GM19035 (cell line): Measurements from ENCODE around the gene LMNTD2.
A peak's percentile ranks its signal among the peaks of the same experiment; 100 is the strongest.

ENCODE experiments used
- ATAC-seq: cut with Tn5 transposase; IDR thresholded peaks from one replicate; pipeline ENCODE4 v1.9.1; 2021; ENCODE audit not compliant: unreplicated experiment

The LMNTD2 gene

DNA sequence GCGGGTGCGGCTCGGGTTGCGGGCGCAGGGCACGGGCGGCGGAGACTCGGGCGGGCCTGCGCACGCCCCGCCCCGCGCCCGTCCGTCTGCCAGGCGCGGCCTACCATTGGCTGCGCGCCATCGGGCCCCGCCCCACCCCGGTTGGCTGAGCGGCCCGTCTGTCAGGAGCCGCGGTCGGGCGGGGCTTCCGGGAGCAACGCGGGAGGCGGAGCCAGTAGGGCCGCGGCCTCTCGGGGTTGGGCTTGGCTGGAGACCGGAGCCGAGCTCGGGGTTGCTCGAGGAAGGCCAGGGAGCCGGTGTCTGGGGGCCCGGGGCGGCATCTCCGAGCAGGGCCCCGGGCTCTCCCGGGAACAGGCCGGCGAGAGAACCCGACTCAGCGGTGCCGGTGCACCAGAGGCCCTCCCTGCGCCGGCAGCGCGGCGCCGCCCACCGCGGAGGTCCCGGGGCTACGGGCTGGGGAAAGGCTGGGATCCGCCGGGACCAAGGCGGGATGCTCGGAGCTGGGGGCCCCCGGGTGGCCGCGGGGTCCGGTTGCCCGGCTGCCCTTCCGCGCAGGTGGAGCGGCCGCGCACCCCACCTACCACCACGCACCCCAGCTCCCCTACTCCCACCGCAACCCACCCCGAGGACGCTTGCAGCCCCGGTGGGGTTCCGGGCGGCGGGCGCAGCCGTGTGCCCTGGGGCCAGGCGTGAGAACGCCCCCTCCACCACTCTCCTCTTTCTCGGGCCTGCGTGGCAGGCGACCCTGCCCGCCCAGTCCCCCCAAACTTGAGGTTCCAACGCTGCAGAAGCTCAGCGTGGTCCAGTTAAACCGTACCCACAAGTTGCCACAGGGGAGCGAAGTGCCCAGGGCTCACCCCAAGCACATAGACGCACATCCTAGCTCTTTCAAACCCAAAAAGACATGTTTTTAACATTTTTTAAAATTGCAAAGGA, 24.8 kb downstream of the LMNTD2 start, which contains the start of gene HRAS:
HRAS (minus strand) TSS at position 58 of the 936 bp plus-strand sequence.
- ATAC-seq: peak; percentile 68

DNA sequence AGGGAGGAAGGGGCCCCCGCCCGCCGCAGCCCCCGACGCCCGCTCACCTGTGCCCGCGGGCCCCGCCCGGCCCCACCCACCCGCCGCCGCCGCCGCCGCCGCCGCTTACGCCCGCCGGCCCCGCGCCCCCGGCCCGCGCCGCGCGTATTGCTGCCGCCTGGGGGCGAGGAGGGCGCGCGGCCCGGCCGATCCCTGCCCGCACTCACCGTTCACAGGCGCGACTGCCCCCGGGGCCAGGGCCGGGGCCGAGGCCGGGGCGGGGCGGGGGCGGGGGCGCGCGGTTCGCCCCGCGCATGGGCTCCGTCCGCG, 25.4 kb downstream of the LMNTD2 start:
- ATAC-seq: no peak

DNA sequence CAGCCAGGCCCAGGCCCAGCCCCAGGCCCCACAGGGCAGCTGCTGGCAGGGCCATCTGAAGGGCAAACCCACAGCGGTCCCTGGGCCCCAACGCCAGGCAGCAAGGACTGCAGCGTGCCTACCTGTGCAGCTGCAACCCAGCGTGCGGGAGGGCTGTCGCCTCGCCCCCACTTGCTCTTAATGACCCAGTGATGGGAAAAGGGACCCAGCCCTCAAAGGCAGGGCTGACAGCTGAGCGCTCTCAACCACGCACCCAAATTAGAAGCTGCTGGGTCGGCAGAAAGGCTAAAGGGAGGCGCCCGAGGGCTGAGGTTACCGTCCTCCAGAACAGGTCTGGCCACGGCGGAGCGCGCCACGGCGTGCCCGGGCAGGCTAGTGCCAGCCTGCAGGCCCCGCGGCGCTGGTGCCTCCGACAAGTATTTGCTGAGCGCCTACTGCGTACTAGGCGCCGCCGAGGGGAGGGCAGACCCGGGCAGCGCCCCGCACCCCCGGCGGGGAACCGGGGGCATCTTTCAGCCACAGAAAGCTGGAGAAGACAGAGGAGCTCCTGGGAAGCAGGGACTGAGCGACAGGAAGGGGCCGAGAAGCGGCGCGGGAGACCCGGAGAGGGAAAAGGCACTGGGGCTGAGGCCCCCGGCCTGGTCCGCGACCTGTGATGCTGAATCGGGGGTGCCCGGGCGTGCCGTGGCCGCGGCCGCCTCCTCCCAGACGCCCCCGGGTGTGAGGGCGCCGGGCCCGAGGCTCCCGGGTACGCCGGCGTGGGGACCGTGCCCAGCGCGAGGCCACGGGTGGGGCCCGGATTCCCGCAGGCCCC, 25.9 kb downstream of the LMNTD2 start:
- peak; percentile 1 for ATAC-seq

DNA sequence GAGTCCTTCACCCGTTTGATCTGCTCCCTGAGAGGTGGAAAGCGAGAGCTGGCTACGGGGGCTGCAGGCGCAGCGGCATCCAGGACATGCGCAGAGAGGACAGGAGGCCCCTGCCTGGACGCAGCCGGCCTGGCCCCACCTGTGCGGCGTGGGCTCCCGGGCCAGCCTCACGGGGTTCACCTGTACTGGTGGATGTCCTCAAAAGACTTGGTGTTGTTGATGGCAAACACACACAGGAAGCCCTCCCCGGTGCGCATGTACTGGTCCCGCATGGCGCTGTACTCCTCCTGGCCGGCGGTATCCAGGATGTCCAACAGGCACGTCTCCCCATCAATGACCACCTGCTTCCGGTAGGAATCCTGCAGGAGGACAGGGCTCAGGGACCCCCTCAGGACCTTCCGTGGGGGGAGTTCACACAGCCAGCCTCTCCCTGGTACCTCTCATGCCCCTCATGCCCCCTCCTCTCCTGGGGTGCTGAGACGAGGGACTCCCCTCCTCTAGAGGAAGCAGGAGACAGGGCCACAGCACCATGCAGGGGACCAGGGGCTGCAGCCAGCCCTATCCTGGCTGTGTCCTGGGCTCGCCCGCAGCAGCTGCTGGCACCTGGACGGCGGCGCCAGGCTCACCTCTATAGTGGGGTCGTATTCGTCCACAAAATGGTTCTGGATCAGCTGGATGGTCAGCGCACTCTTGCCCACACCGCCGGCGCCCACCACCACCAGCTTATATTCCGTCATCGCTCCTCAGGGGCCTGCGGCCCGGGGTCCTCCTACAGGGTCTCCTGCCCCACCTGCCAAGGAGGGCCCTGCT, 26.7 kb downstream of the LMNTD2 start:
- no peak for ATAC-seq

DNA sequence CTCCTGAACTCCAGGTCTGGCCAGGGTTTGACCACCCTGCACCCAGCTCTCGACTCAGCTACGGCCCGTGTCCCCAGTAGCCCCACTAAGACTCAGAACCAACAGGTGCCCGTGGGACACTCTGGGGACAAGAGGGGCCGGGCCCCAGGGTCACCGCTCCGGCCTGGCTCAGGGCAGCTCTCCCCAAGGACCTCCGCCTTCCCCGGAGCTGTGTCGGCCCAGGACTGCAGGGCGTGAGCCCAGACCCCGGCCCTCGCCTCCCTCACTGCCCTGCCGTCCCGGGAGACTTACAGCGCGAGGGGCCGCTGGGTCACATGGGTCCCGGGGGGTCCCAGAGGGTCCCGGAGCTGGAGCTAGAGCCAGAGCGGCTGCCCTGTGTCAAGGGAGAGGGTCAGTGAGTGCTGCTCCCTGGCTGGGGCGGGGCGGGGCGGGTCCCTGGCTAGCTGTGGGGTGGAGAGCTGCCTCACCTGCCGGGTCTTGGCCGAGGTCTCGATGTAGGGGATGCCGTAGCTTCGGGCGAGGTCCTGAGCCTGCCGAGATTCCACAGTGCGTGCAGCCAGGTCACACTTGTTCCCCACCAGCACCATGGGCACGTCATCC, 27.5 kb downstream of the LMNTD2 start:
- no peak for ATAC-seq

DNA sequence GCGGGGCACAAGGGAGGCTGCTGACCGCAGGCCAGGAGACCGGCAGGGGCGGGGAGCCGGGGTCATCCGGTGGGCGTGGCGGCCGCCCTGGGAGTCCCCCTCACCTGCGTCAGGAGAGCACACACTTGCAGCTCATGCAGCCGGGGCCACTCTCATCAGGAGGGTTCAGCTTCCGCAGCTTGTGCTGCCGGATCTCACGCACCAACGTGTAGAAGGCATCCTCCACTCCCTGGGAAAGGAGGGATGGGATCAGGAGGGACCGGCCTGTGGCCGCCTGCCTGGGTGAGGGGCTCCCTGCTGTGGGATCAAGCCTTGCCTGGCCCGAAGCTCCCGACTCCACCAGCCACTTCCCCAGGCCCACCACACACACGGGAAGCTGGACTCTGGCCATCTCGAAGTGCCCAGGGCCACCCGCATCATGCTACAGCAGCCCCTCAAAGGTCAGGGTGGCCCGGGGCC, 28.0 kb downstream of the LMNTD2 start:
- no peak for ATAC-seq

DNA sequence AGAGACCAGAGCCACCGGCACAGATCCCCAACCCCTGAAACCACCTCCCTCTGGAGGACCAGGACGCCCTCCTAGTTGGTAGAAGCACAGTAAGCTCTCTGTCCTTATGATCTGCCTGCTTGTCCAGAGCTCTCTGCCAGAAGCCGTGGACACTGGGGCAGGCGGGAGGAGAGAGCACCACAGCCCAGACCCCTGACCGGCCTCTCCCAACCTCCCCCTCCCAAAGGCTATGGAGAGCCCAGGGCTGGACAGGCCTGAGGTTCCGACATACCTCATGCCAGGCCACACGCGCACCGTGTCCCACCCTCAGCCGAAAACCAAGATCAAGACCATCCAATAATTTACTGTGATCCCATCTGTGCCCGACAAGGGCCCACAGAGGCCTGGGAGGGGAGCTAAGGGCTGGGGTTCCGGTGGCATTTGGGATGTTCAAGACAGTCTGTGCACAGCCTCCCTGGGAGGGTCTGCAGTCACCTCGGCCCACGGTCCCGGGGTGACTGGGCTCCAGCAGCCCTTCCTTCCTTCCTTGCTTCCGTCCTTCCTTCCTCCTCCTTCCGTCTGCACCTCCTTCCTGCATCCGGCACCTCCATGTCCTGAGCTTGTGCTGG, 28.5 kb downstream of the LMNTD2 start:
- ATAC-seq: no peak

DNA sequence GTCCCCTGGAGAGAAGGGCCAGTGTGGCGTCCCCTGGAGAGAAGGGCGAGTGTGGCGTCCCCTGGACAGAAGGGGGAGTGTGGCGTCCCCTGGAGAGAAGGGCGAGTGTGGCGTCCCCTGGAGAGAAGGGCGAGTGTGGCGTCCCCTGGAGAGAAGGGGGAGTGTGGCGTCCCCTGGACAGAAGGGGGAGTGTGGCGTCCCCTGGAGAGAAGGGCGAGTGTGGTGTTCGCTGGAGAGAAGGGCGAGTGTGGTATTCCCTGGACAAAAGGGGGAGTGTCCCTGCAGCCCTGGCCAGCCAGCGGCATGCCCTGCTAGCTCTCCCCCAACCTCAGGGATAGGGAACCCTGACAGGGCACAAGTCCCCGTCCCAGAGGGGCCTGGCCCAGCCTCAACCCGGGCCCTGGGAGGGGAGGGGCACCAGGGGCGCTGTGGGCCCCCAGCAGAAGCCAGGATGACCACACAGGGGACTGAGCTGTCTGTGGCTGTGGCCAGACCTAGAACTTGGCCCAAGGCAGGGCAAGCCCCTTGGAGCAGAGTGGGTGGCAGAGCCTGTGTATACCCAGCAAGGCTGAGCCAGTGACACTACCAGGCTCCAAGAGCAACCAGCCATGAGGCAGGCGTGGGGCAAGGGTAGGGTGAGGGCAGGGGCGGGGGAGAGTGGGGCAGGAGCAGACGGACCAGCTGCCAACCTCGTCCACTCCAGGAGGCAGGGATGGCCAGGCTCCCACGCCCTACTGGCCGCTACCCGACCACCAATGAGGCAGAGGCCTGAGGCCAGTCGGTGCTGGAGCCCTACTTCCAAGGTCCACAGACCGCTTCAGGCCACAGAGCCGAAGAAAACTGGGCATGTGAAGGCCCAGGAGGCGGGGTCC, 29.3 kb downstream of the LMNTD2 start:
- ATAC-seq: no peak

DNA sequence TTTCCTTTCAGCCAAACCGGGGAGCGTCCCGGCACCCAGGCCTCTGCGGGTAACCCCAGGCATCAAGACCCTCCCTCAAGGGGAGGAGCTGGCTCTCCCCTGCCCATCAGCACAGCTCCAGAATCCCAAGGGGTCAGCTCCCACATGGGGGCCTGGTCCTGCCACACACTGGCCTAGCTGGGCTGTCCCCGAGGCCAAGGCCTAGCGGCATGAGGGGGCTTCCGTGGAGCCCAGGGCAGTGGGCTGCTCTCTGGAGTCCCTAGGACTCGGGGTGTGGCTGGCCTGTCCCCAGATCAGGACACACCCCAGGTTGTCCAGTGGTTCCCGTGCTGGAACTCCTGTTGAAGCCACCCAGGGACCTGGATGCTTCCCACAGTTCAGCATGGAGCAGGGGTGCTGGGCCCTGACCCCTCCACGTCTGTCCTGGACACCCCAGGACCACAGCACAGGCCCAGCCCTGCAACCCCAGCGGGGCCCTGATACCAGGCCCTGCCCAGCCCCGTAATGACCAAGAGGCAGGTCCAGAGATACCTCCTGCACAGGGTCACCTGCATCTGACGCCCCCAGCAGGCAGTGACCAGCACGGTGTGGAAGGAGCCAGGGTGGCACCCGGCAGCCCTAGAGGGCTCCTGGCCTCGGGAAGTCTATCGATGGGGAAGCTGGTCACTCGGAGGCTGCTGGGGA, 30.7 kb downstream of the LMNTD2 start:
- ATAC-seq: no peak

DNA sequence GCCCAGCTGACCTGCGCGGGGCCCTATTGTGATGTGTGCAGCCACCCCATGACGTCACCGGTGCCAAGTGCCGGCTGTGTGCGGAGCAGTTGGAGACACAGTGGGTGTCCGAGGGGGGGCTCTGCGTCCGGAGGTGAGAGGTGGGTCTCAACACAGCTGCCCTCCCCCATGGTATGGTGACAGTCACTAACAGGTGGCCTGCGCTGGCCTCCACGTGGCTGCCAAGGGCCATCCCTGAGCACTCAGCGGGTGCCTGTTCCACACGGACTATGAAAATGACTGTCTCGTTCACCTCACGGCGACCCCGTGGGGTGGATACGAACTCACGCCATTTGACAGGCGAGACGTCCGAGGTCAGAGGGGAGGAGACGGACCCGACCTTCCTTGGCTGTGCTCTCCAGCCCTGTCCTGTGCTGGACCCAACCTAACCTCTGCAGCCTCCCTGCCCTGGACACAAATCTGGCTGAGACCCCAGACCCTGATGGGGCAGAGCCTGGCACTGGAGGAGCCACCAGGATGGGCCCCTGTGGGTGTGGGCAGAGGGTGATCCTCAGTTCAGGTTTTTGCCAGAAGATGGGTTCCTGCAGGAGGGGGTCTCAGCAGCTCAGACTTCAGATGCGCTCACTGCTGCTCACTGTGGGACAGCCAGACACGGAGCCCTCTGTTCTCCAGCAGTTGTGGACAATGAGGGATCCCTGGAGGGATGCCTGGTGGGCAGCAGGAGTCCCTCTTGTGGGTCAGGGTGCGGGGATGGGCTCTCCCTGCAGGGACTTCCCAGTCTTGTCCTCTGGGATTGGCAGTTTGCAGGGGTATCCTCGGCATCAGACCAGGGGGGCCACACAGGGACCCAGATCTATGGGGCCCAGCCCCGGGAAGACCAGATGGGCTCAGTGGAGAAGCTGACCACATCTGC, 31.5 kb downstream of the LMNTD2 start:
- ATAC-seq: no peak

DNA sequence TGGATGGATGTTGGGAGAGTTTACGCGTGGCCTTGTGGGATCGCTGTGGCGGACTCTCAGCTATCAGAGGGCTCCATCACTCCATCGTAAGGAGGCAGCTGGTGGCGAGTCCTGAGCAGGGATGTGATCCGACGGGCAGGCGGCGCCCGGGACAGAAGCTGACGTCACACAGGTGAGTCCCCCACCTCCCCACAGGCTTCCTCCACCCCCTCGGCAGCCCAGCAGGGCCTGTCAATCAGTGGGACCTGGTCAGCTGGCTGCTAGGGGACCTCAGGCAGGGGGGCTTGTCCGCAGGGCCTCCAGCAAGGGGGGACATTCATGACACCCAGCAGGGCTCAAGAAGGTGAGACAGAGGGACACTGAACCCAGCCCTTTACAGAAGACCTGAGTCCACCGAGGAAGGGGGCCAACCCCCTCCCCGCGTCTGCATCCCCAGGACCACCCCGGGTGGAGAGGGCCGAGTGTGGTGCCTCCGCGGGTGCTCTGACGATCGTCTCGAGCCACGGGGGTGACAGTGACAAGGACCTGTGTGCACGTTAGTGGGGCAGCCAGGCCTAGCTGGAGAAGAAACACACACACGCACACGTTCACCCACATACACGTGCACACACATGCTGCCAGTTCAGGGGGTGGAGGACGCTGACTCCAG, 32.2 kb downstream of the LMNTD2 start:
- ATAC-seq: no peak

DNA sequence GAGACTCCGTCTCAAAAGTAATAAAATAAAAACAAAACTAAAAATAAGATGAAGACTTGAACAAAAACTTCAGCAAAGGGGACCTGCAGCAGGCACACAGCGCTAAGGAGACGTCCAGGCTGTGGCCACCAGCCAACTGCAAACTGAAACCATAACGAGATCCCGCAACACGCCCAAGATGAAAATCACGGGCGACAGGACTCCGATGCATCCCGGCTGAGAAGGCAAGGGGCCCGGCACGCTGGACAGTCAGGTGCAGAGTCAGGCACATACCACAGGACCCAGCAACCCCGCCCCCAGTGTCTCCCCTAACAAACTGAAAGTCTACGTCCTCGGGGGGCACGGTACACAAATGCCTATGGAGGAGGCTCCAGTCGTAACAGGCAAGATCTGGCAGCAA, 34.3 kb downstream of the LMNTD2 start:
- ATAC-seq: no peak

DNA sequence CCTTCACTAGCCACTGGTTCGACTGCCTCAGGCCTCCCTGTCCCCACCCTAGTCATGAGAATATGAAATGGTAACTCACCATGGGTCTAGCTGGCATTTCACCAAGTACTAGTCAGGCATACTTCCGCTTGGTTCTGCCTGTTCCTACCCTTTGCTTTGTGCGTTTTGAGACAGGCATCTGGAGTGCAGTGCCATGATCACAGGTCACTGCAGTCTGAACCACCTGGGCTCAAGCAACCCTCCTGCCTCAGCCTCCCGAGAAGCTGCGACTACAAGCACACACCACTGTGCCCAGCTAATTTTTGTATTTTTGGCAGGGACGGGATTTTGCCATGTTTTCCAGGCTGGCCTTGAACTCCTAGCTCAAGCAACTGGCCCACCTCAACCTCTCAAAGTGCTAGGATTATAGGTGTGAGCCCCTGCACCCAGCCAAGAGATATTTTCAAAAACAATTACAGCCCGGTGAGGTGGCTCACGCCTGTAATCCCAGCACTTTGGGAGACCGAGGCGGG, 39.3 kb downstream of the LMNTD2 start:
- ATAC-seq: no peak

DNA sequence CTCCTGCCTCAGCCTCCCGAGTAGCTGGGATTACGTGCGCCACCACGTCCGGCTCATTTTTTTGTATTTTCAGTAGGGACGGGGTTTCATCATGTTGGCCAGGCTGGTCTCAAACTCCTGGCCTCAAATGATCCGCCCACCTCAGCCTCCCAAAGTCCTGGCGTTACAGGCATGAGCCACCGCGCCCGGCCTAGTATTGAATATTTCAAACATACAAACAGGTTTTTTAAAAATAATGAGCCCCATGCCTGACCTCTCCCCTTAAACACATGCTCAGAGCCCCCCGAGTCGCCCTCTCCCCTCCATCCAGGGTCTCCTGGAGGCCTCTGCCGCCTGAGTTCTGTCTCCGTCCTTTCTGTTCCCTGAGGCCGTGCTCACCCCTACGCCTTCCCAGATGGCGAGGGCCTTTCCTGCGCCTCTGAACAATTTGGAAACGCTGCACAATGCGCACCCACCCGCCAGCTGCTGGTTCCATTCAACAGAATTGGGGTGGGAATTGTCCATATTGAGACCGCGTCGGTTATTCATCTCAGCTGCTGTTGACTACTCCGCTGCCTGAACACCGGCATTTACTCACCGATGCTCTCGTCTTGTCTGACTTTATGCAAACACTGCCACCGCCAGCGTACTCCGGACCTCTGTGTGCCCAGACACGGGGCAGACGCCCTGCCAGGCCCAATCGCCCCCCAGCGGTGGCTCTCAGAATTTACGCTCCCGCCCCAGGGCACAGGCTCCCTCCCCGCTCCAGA, 39.9 kb downstream of the LMNTD2 start:
- no peak for ATAC-seq

DNA sequence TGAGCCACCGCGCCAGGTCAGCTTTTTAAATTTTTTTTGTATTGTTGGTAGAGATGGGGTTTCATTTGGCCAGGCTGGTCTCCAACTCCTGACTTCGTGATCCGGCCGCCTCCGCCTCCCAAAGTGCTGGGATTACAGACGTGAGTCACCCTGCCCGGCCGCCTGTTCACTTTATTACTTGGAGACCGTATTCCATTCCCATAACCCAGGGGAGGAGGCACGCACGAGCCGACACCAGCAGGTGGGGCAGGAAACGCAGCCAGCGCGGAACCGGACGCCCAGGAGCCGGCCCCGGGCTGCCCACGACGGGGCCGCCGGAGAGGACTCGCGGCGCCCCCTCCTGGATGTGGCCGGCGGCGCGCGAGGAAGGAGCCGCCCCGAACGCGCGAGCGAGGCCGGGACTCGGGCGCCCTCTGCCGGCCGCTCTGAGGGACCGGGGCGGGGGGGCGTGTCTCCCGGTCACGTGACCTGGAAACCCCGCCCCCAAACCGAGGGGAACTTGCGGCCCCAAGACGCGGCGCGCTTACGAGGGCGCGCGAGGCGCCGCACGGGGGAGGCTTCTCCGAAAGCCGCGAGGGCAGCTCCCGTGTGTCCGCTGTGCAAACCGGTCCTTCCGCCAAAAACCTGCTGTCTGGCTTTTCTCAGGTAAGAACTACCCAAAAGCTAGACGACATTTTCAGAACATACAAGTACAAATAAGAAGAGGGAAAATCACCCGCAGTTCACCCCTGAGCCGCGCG, 41.9 kb downstream of the LMNTD2 start:
- ATAC-seq: peak; percentile 88
